Measurements from ENCODE around the gene EPS15.

DNA sequence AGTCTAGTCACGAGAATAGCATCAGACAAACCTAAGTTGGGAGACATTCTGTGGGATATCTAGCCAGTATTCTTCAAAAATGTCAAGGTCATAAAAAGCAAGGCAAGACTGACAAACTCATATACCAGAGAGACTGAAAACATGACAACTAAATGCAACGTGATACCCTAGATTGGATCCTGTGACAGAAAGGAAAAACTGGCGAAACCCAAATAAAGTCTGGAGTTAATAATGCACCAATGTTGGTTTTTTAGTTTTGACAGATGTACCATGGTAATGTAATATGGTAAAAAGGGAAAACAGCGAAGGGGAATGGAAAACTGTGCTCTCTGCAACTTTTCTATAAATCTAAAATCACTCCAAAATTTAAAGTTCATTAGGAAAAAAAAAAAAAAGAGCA is 64.5 kb downstream of the EPS15 start:
- TF ChIP-seq, protein P1, sequence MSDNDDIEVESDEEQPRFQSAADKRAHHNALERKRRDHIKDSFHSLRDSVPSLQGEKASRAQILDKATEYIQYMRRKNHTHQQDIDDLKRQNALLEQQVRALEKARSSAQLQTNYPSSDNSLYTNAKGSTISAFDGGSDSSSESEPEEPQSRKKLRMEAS (IDR thresholded peaks at IDR 0.05) = no peak
- TF ChIP-seq GABPA (IDR thresholded peaks at IDR 0.05 in 1 of 2, conservative IDR thresholded peaks at IDR 0.05 in 1 of 2) (no peak), CTCF (IDR thresholded peaks at IDR 0.05; ENCODE audit: low read depth, low read length, missing input control) (no peak), RXRA (IDR thresholded peaks at IDR 0.05) (no peak), SP1 (IDR thresholded peaks at IDR 0.05) (no peak)

All from liver (tissue), 3 donors.